Ramos (cell line): Measurements from ENCODE around the gene PER1.
"Not testable (repeated sequence)": the region's sequence is repeated elsewhere in the genome, so short reads cannot be mapped to it uniquely, and the experiment has no call there.

Experiments
- in situ Hi-C: fragments of 300-500 bp; cut with MboI; formaldehyde crosslinking; loops from one replicate; pipeline ENCODE4 v1.14.3; 2022; ENCODE audit warnings: low sequenced_read_pairs; ENCODE audit not compliant: unreplicated experiment

Gene PER1

GRCh38 chr17:8173871-8174322 is 21.7 kb upstream of the PER1 start:
- in situ Hi-C loops = no loop called here

GRCh38 chr17:8173056-8173870 is 21.1 kb upstream of the PER1 start:
- in situ Hi-C loops = no loop called here

GRCh38 chr17:8170186-8170585 is 18.0 kb upstream of the PER1 start:
- in situ Hi-C loops = not testable (repeated sequence)

GRCh38 chr17:8167526-8167925 is 15.3 kb upstream of the PER1 start:
- in situ Hi-C loops = no loop called here

- in situ Hi-C loops = no loop called here
These were observed 14.5 kb upstream of the PER1 start for GRCh38 chr17:8166731-8167130.

- in situ Hi-C loops = no loop called here
These were observed 12.6 kb upstream of the PER1 start for GRCh38 chr17:8164815-8165131.

GRCh38 chr17:8163978-8164814 is 12.0 kb upstream of the PER1 start:
- in situ Hi-C loops = no loop called here

DNA sequence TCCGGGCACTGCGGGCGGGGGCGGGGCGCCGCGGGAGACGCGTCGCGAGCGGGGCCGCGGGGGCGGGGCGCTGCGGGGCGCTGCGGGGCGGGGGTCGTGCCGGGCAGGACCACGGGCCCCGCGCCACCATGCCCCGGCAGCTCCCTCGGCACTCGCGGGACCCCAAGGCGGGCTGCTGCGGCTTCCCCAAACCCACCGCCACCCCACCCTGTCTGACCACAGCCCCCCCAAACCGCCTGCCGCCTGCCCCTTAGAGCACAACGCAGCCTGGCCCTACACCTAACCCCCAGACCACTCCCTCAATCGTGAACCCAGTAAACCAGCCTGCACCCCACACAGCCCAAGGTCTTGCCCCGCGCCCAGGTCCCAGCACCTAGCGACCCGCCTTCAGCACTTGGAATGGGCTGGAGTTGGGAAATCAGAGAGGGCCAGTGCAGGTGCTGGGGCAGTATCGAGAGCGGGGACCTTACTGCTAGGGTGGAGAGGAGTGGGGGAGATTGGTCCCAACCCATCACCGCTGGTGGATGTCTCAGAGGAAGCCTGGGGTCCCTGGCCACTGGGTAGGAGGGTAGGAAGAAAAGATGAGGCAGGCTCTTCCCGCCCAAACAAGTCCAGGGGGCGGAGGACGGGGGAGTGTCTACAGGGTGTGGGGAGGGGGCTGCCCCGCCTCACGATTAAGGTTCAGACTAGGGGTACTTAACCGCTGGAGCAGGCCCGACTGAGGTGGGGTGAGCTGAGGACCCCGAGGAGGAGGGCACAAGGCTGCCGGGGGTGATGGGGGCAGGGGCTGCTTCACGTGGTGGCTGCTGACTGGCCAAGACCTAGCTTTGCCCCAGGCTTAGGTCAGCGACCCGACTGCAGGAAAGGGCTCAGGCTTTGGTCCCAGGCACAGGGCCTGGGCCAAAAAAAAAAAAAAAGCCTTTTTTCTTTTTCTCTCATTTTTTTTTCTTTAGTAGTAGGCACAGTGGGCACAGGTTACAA is 11.1 kb upstream of the PER1 start:
- in situ Hi-C loops = no loop called here

- in situ Hi-C loops = no loop called here
These were observed 10.2 kb upstream of the PER1 start, which contains the start of gene VAMP2 for GRCh38 chr17:8162233-8162996. Gene VAMP2, minus strand, starts transcription at chr17:8162948. Its CDS starts 69 bp downstream, at chr17:8162879.

- in situ Hi-C loops = no loop called here
These were observed 9.4 kb upstream of the PER1 start for GRCh38 chr17:8161289-8162232.

- in situ Hi-C loops = no loop called here
These were observed 8.6 kb upstream of the PER1 start for GRCh38 chr17:8160741-8161221.

GRCh38 chr17:8160224-8160577 is 8.0 kb upstream of the PER1 start:
- in situ Hi-C loops = no loop called here

DNA sequence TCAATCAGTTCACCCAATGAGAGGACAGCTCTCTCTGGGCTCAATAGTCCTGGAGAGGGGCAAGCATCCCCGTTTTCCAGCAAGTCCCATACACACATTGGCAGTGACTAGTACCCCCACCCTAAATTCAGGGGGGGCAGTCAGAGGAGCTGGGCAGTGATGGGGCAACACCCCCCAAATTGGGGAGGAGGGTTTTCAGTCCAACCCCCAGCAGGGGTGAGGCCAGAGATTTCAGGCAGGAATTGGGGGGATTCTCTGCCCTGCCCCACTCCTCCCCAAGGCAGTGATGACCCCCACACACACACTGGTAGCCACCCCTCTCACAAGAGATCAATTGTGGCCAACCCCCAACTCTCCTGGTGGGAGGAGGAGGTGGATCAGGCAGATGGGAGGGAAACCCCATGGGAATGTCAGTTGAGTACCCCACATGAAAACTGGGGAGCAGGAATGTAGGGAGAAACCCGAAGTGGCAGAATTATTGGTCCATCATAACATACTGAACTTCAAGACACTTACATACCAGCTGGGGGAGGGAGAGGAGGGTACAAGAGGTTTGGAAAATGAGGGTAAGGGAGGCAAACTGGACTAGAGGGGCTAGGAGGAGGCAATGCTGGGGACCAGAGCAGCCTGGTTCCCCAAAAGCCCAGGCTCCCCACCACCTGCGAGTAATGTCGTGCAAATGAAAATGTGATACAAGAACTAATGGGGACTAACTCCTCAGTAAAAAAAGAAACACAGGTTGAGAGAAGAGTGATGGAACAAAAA is 7.4 kb upstream of the PER1 start:
- in situ Hi-C loops = no loop called here

DNA sequence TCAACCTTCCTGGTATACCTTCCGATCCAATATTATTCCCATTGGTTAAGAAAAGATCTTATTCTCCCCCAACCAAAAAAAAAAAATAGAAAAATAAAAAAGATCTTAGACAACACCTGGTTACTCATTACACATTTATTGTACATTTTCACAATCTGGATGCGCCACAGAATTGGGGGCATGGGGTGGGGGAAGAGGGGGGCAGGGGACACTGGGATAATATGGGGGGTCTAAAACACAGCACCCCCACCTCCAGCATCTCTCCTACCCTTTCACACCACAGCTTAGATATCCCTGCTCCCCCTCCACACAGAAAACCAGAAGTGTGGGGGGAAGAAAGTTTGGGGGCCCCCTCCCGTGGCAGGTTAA is 6.8 kb upstream of the PER1 start:
- in situ Hi-C loops = no loop called here

DNA sequence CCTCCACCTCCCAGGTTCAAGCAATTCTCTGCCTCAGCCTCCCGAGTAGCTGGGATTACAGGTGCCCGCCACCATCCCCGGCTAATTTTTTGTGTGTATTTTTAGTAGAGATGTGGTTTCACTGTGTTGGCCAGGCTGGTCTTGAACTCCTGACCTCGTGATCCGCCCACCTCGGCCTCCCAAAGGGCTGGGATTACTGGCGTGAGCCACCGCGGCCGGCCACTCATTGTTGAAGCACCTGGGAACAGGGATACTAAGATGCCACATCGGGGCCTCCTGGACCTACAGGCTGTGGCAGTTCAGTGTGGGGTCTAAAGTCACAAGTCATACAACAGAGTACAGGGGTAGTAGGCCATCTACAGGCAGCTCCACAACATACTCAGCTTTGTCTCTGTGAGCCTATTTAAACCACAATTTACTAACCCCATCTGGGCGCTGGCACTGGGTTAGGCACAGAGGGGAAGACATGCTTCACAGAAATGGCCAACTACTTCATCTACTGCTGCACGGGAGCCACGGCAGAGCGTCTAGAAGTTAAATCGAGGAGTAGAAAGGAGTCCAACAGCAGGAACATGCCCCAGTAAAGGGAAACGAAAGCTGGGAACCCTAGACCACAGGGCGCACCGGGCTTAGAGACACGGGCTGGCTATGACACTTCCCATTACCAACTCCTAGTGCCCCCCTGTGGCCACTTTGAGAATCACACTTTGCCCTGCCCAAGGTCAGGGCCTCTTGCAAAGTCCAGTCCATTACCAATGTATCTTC is 6.2 kb upstream of the PER1 start:
- in situ Hi-C loops = no loop called here

DNA sequence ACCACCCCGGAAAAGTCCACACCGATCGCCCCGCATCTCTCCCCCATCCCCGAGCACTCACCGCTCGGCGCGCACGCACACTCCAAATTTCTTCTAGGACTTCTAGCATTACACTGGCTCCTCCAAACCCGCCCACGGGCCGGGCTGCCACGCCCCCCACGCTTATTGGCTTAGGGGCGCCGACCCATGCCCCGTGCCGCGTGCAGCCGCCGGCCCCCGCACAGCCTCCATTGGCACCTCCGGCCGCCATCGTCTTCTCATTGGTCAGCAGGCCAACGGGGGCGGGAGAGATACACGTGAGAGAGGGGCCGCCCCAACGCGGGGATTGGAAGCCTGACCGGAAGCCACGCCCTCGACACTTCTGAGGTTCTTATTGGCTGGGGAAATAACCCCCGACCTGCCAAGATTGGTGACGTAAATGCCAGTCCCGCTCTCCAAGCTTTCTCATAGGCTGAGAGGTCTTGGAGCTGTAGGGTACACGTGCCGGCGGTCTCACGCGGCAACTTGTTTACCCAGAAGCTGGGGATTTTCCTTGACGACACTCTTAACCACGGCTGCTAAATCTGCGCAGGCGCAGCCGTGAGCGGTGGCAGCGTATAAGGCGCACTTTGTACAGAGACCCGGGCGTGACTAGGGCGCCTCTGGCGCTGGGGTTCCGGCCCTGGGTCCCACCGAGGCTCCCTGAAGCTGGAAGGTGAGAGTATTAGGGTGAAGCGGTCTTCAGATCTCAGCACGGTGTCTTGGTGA is 4.2 kb upstream of the PER1 start:
- in situ Hi-C loops = no loop called here

- in situ Hi-C loops = no loop called here
These were observed 3.7 kb upstream of the PER1 start for GRCh38 chr17:8155996-8156245.
